GM18907 (cell line): ENCODE data around the gene SEC22C.

ENCODE experiments used
- ATAC-seq: cut with Tn5 transposase; IDR thresholded peaks from one replicate; pipeline ENCODE4 v1.9.1; 2021; ENCODE audit warnings: mild to moderate bottlenecking, moderate library complexity; ENCODE audit not compliant: unreplicated experiment

The SEC22C gene

DNA sequence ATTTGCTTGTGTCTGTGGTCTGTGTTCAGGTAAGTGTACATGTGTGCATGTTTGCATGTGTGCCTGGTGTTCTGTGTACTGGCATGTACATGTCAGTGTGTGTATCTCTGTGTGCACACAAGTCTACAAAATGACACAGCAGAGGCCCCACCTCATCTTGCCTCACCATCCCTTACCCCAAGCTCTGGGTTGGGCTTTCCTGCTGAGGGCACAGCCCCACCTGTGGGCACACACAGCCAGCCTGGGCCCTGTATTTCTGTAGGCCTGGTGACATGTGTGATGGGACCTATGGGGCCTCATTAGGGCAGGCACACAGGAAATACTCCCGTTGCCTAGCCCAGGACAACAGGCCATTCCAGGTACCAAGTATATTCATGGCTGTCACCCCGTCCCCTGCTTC is 65.8 kb downstream of the SEC22C start:
- ATAC-seq: no peak

DNA sequence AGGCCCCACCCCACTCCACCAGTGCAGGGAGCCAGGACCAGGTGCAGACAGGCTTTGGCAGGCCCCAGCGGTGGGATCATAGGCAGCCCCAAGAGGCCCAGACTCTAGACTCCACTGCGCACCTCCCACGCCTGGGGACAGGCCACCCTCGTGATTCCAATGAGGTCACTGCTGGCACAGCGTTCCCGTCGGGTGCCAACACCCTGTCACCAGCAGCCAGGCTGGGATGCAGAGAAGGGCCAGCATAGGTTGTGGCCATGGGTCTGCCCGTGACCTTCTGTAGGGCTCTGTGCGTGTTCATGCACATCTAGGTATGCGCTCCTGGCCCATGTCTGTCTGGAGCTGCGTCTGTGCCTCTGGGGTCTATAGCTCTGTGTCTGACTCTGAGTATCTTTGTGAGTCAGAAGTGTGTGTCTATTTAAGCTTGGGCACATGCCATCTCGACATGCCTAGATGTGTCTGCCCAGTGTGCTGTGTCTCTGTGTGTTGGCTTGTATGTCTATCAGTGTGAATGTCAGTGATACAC is 66.3 kb downstream of the SEC22C start:
- no peak for ATAC-seq

DNA sequence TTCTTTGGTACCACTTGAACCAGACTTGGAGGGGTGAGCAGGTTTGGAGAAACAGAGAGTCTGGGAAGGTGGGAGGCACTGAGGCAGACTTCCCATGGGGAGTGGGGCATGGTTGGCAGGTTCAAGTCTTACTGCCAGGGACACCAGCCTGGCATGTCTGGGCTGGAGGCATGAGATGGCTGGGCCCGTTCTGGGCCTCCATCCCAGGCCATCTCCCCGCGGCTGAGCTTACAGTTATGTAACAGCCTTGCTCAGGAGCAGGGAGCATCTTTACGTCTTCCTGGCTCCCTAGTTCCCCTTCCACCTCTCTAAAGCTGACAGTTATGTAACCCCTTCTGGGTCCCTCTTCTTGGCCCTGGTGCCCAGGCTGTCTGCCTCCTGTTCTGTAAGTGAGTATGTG is 66.9 kb downstream of the SEC22C start:
- no peak for ATAC-seq

DNA sequence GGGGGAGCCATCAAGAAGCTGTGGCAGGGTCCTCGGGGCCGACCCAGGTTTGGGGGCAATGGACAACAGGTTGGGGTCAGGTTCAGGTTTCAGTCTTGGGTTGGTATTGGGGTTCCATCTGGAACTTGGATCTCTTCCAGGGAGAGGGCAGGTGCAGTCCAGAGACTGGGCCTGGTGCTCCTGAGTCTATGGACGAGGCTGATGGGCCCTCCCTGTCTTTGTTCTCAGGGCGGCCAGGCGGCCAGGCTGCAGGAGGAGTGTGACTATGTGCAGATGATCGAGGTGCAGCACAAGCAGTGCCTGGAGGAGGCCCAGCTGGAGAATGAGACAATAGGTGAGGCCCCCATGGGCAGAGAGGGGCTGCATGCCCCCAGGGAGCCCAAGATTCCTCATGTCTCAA is 68.2 kb downstream of the SEC22C start:
- no peak for ATAC-seq

DNA sequence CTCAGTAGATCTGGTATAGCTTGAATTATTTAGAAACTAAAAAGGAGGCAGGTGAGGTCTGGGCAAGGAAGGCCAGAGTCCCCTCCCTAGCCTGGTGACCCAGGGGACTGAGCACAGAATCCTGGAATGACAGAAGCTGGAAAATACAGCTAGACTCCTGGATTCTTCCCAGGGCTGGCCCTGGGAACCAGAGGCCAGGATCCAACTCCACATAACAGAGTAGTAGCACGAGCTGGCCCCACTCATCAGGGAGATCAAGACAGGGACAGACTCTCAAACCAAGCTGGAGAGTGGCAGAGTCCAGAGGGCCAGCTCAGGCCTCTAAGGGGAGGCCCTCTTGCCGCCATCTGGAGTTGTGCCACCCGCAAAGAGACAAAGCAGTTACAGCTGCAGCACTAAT is 68.6 kb downstream of the SEC22C start:
- no peak for ATAC-seq

DNA sequence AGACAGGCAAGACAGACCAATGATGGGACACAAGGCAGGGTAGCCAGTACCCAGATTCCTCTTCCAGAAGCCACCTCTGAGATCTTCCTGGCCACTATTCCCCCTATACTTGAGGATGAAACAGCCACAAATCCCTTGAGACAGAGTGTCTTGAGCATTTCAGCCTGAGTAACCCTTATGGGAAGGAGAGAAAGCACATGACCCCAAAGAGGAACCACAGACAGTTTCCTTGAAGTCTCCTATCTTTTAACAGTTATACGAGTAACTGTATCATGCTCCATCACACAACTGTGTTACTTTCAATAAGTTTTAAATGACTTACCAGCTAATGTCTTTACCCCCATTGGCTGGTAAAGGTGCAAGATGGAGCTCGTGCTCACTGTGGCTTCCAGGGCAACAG is 70.0 kb downstream of the SEC22C start:
- ATAC-seq: no peak

DNA sequence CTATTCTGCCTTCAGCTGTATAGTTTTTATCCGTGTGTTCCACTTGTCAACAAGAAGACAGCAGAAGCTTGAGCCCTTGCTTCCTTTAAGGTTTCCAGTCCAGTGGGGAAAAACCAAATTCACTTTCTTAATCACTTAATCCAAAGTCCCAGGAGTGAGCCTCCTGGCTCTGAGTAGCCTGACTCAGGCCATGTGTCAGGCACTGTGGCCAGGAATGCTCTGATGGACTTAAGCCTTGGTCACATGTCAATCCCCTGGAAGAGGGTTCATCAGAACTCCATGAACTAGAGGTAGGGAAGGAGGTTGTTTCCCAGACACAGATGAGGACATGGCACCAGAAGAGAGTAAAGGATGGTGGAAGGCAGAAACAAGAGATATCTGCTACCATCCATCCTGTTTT is 70.6 kb downstream of the SEC22C start:
- ATAC-seq: no peak

DNA sequence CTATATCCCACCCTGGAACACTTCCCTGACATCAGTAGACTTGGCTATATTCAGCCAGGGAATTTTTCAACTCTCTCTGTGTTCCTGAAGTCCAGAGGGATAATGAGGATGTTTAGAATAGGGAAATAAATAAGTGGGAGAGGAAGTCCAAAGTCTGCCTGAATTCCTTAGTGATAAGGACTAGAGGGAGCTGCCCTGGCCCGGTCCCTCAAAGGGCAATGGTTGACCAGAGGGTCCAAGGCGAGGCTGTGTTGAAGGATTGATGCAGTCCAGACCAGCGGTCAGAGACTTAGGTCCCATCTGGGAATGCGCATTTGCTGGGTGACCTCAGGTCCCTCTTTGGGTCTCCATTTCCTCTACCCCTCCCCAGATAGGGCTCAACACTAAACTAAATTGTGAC is 71.4 kb downstream of the SEC22C start:
- ATAC-seq: no peak

DNA sequence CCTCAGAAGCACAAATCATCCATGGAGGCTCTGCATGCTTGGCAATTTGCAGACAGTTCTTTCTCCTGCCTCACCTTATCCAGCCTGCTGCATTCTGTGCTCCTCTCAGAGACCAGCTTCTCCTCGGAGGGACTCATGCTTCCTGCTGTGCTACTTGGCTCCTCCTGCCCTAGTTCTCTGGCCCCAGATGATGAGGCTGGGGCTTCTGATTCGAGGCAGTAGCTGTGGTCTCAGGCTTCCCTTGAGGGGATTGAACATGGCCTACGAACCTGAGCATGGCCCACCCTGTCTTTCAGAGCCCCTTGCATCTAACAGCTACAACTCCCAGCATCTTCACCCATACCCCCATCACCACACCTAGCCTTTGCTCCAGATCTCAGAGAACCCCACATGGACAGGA is 72.7 kb downstream of the SEC22C start:
- no peak for ATAC-seq

DNA sequence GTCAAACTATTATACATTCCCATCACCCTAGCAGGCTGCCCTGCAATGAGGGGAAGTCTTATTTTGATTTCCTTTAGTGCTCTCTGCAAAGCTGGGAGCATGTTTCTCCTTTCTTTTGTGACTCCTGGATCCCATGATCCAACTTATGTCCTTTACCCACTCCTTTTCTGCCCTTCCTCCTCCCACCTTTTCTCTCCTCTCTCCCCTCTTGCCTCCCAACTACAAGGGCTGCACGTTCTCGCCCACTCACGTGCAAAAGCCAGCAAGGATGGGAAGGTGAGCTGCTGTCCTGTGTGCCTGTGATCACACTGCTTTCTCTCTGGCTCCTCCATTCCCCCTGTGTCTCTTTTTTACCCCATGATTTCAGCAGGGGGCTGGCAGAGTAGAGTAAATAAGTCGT is 73.2 kb downstream of the SEC22C start:
- no peak for ATAC-seq

DNA sequence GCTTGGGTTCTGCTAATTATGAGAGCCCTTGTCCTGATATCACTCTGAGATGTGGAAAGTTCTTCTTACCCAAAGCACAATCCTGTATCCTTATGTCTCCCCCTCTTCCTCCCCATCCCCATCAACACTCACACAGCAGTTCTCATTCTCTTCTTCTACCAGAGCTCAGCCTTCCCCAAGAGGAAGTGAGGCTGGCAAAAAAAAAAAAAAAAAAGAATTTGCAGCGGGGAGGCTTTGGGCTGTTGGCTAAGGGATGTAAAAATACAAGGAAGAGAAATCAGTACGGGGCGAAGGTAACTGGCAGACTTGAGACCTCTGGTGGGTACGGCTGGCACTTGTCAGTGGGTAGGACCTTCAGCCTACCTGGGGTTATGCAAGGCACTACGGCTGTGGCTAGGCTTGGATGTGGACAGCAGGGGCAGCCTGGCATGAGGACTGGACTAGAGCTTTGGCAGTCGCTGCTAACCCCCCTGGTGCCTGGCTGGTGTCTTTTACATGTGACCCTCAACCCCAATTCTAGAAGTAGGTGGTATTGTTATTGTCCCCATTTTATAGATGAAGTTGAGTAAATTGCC is 73.9 kb downstream of the SEC22C start:
- ATAC-seq: no peak

DNA sequence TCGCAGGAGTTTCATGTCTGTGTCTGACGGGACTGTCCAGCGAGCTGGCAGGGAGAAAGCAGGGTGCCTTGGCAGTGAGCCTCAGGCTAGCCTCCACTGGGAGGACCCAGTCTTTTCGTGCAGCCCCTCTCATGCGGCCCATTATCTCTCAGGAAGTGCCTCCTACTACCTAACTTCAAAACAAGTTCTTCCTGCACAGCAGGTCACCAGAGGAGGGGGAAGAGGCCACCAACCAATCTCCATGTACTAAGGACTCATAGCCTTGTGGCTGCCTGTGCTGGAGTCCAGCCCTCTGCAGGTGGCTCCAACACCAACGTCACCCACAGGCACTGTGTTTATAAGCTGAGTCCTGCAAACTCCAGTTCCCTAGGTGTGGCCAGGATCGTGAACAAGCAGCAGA is 74.5 kb downstream of the SEC22C start:
- ATAC-seq: no peak

DNA sequence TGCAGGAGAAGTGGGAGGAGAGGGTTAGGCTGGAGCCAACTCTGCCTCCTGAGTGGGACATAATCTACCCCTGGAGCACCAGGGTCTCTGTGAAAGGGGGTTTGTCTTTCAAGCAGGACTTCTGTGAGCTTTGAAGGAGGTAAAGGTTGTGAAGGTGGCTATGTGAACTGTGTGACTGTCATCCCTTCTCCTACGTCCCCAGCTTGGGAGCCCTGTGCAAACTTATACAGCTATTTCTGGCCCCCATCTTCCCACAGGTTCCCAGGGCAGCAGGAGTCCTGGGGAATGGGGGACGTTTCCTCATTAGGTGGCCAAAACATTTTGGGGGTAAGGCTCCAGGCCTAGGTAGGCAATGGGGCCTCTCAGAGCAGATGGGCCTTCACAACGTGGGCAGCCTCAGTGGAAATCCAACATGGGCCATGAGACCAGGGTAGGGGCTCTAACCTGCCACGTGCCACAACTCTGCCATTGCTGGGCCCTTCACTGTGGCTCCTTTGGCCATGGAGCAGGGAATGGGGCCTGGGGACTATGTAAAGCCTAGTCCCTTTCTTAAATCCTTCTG is 75.8 kb downstream of the SEC22C start:
- ATAC-seq: no peak

DNA sequence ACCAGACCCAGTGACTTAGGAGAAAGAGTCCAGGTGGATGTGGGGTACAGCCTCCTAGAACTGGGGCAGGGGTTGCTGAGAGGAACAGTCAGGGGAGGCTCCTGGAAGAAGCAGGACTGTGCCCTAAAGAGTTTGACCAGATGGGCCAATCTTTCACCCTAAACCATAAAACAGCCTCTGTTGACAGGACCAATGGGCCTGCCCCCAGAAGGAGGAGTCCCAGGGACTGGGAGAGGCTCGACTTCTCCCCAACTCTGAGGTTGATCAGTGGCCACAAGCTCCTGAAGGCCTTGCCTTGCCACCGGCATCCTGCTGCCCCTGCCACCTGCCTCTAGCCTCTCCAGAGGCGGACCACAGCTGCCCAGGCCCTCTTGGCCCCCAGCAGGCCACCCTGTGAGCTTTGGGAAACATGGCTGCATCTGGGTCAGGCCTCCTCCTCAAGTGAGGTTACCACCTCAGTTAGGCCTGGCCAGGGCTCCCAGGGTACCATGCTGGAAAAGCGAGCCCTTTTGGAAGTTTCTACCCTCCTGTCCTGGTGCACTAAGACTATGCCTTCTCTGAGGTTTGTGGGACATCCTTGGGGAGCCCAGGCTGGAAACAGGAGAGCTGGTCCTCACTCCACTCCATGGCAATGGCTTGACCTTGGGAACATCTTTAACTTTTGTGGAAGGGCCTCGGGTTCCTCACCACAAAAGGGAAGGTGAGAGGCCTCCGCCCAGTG is 76.5 kb downstream of the SEC22C start:
- no peak for ATAC-seq

DNA sequence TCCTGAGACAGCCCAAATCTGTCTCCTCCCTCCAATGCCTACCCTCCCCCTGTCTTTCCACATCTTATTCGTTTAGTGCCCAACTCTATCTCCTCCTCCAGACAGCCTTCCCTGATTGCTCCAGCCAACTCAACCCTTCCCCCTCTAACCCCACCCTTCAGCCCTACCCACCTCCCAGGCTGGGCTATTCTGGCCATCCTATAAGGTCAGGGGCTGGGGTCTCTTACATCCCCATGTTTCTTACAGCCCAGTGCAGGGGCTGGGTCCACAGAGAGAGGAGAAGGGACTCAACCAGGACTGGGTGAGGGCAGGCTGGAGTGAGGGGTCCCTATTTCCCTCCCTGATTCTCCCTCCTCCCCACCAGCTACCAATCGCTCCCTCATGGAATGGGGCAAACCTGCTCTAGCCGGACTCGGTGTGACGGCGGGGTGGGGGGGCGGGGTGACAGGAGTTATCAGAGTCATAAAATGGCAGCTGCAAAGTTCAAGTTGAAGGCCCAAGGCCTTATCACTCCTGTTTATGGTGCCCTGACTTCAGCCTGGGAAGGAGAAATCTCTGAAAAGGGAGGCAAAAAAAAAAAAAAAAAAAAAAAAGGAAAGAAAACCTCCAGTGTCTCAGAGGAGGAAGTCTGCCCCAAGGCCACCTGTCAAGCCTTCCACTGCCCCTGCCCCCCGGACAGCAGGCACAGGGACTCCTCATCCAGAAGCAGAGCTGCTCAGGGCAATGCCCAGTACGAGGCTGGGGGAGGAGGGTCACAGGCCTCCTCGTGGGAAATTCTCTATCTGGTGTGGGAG is 77.2 kb downstream of the SEC22C start:
- ATAC-seq: no peak

DNA sequence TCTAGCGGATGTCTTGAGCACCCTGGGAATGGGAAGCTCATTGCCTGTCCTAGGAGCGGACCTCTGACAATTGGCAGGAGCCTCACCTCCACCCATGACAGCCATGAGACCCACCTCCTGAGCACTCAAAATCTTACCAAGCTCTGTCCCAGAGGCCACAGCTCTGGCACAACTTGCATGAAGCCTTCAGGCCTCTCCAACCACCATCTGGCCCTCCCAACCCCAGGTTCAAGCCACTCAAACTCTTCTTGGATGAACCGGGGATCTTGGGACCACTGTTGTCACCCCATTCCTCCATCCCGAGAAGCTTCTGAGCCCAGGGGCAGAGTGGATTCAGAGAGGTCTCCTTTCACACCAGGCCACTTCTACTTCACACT is 77.8 kb downstream of the SEC22C start:
- ATAC-seq: no peak

DNA sequence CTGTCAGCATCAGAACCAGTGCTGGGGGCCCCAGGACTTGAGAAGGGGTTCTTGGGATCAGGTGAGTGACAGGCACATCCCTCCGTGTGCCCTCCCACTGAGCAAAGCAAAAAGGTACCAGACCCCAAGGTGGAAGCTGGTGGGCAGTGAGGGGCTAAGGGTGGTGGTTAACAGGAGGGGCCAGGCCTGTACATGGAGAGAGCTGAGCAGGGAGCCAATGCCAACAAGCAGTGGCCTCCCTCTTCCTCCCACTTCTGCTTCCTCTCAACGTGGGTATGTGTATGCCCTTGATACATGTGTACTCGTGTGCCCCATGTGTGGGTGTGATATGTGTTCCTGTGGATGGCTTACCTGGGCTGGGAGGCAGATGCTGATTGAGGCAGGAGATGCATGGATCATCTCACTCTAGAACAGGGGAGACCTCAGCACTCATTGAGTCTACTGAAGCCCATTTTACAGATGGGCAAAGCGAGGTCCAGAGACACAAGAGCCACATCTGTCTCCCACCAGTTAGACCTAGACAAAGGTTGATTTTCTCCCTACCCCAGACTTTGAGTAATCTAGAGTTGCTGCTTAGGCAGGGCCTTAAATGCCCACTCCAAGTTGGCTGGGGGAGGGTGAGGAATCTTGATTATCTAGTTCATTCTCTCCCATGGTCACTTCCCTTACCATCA is 78.4 kb downstream of the SEC22C start:
- no peak for ATAC-seq

DNA sequence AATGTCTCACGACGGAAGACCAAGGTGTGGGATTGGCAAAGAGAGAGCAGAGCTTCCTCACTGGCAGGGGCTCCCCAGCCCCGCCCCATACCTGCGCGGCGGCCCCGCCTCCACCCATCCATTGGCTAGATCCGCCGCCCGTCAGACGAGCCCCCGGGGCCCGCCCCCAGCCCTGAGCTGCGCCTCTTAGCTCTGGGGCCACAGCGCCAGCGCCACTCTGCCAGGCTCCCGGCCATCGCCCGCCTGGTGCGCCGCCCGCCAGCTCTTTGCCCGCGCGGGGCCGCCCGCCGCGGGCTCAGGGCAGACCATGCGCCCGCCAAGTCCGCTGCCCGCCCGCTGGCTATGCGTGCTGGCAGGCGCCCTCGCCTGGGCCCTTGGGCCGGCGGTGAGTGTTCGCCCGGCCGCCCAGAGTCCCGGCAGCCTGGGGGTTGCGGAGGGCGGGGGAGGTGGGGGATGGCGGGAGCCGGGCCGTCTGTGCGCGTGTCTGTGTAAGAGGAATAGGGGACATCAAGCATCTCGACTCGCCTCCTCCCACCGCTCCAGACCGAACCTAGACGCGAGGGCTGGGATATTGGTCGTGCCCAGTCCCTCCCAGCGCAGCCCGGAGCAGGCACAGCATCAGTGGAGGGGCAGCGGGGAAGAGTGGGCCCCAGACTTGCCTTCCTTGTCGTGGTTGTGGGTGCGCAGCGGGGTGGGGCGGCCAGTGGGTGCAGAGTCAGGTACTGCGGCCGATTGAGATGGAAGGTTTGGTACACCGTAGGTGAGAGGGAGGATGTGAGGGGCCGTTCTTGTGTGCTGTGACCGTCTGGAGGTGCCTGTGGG is 79.1 kb downstream of the SEC22C start, which contains the start of gene VIPR1:
VIPR1 (plus strand) TSS at position 215 of the 822 bp plus-strand sequence; CDS start at position 308, 93 bp downstream.
- ATAC-seq: peak; percentile 90

DNA sequence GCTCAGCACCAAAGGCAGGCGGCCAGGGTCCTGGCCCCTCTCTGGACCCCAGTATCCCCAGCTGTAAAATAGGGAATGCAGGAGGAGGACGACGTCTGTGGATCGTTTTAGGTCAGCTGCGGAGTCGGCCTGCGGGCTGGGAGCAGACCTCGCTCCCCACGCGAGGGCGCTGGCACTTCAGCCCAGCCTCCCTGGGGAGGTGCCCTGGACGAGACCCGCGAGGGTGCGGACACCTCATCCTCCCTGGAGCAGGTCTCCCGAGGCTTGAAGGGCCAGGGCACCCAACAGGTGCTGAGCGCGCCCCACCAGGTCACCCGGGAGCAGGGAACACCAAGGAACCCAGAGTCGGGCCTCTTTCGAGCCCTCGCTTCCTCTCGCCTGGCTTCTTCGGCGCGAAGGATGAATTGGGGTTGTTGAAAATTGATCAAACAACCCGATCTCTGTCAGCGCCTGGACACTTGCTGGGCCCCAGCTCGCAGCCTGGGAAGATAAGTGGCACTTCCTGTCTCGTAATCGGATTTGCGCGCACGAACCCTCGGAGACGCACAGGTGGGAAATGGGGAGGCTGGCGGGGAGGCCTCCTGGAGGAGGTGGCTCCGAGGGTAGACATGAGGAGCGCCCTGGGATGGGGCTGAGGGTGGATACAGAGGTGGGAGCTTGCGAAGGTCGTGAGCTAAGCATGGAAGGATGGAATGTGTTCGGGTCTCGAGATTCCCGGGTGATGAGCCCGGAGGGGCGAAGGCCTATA is 79.9 kb downstream of the SEC22C start:
- no peak for ATAC-seq

DNA sequence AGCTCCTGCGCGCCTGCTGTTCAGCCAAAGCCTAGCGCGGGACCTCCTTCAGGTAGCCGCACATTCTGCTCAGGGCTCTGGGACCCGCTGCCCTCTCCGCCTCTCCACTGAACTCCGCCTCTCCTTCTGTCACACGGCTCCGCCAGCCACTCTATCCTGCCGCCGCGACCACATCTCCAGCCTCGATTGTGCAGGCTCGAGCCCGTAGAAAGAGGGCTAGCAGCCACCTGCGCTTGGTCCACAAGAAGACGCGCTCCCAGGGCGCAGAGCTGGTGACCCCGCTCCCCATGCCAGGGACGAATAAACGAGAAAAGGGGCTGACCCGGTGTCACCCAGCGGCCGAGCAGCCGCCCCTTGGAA is 80.5 kb downstream of the SEC22C start:
- ATAC-seq: no peak
